NCI-H2171 treated with DMSO at 0.1 percent for 48 hours (cell line): ENCODE data around the gene DHDH.

Experiments
- DNase-seq: peaks from one replicate; lab custom pipeline; 2025; lab: John Stamatoyannopoulos, UW

The DHDH gene

GRCh38 chr19:48950159-48950558 lies 16.7 kb downstream of the DHDH start:
- no peak for DNase-seq

- no peak for DNase-seq
Observed at GRCh38 chr19:48950830-48951519, 17.5 kb downstream of the DHDH start.

GRCh38 chr19:48953141-48953540 lies 19.6 kb downstream of the DHDH start:
- no peak for DNase-seq

GRCh38 chr19:48953990-48954594 lies 20.6 kb downstream of the DHDH start:
- no peak for DNase-seq

- peak; percentile 96 for DNase-seq
Observed at GRCh38 chr19:48954595-48955307, 21.3 kb downstream of the DHDH start, which contains the start of gene BAX. Gene BAX (plus strand): TSS chr19:48954875. CDS start chr19:48954929, 54 bp downstream.

- DNase-seq = no peak
Observed at GRCh38 chr19:48955308-48955958, 21.9 kb downstream of the DHDH start.

- DNase-seq = no peak
Observed at GRCh38 chr19:48958006-48958405, 24.5 kb downstream of the DHDH start.

- DNase-seq = no peak
Observed at GRCh38 chr19:48959341-48960239, 26.1 kb downstream of the DHDH start.

GRCh38 chr19:48961051-48961649 lies 27.7 kb downstream of the DHDH start:
- no peak for DNase-seq

- no peak for DNase-seq
Observed at GRCh38 chr19:48961673-48962028, 28.2 kb downstream of the DHDH start.

- DNase-seq = no peak
Observed at GRCh38 chr19:48962029-48962848, 28.7 kb downstream of the DHDH start.

- no peak for DNase-seq
Observed at GRCh38 chr19:48962849-48963165, 29.3 kb downstream of the DHDH start.

- DNase-seq = peak; percentile 57
Observed at GRCh38 chr19:48963371-48964204, 30.1 kb downstream of the DHDH start.

- peak; percentile 42 for DNase-seq
Observed at GRCh38 chr19:48964205-48965039, 30.9 kb downstream of the DHDH start.

- peak; percentile 93 for DNase-seq
Observed at GRCh38 chr19:48965040-48965805, 31.7 kb downstream of the DHDH start, which contains the start of gene FTL. Gene FTL (plus strand): TSS chr19:48965309. CDS start chr19:48965508, 199 bp downstream.

GRCh38 chr19:48965806-48966540 lies 32.5 kb downstream of the DHDH start:
- DNase-seq = peak; percentile 83
